Neuronal stem cell (in vitro differentiated cells): ENCODE measurements around the gene SCNN1B.

Experiments
- DNase-seq: peaks from one replicate; pipeline ENCODE4 v3.0.0-alpha.2; 2013; ENCODE audit warnings: low spot score
- H2AFZ ChIP-seq: one replicate; pipeline ENCODE4 v1.6.1; 2013; ENCODE audit warnings: mild to moderate bottlenecking, low read length, inconsistent platforms
- H2AK5ac ChIP-seq: 2 replicates; pipeline ENCODE4 v1.6.1; 2013; ENCODE audit warnings: low read depth, mild to moderate bottlenecking, inconsistent platforms, low read length, moderate library complexity, mixed read lengths
- H2BK120ac ChIP-seq: 2 replicates; pipeline ENCODE4 v1.6.1; 2013; ENCODE audit warnings: low read depth, mild to moderate bottlenecking, inconsistent platforms, low read length, moderate library complexity, mixed read lengths
- H2BK12ac ChIP-seq: one replicate; pipeline ENCODE4 v1.6.1; 2013; ENCODE audit warnings: low read length, inconsistent platforms
- H2BK15ac ChIP-seq: 2 replicates; pipeline ENCODE4 v1.6.1; 2013; ENCODE audit warnings: mild to moderate bottlenecking, low read length, inconsistent platforms, mixed read lengths
- H2BK5ac ChIP-seq: one replicate; pipeline ENCODE4 v1.6.1; 2013; ENCODE audit warnings: inconsistent platforms, mild to moderate bottlenecking, low read length, moderate library complexity
- H3K14ac ChIP-seq: one replicate; pipeline ENCODE4 v1.6.1; 2013; ENCODE audit warnings: low read length, inconsistent platforms
- H3K18ac ChIP-seq: 2 replicates; pipeline ENCODE4 v1.6.1; 2013; ENCODE audit warnings: low read length, inconsistent platforms
- H3K23ac ChIP-seq: 2 replicates; pipeline ENCODE4 v1.6.1; 2013; ENCODE audit warnings: low read depth, mild to moderate bottlenecking, mixed read lengths, low read length, inconsistent platforms; ENCODE audit not compliant: poor library complexity
- H3K27ac ChIP-seq: replicated peaks from 3 replicates; pipeline ENCODE4 v1.5.1; 2013; ENCODE audit warnings: low read length, inconsistent platforms
- H3K27me3 ChIP-seq, 3 experiments: 2 replicates each; pipeline ENCODE4 v1.6.1; 2013; ENCODE audit warnings: low read length in 3 of 3, mild to moderate bottlenecking in 2 of 3, inconsistent platforms in 1 of 3, low read depth in 1 of 3, mixed read lengths in 1 of 3, moderate library complexity in 1 of 3; ENCODE audit not compliant: control insufficient read depth in 3 of 3, insufficient read depth in 3 of 3
- H3K36me3 ChIP-seq, 2 donors: replicated peaks in 1 of 2; 2 replicates each; pipeline ENCODE4 v1.6.1; 2013; ENCODE audit warnings: low read length in 2 of 2; ENCODE audit not compliant: control insufficient read depth in 2 of 2, insufficient read depth in 2 of 2
- H3K4ac ChIP-seq: 2 replicates; pipeline ENCODE4 v1.6.1; 2013; ENCODE audit warnings: inconsistent platforms, mild to moderate bottlenecking, low read length, moderate library complexity
- H3K4me1 ChIP-seq, 2 donors: 1 replicate in 1 of 2; 2 replicates in 1 of 2; pipeline ENCODE4 v1.6.1; 2013; ENCODE audit warnings: low read length in 2 of 2, low read depth in 1 of 2; ENCODE audit not compliant: control insufficient read depth in 2 of 2, insufficient read depth in 1 of 2
- H3K4me2 ChIP-seq: one replicate; pipeline ENCODE4 v1.6.1; 2013; ENCODE audit warnings: mild to moderate bottlenecking, low read length, inconsistent platforms; ENCODE audit not compliant: insufficient read depth, poor library complexity, severe bottlenecking
- H3K4me3 ChIP-seq, 2 donors: 2 replicates each; pipeline ENCODE4 v1.5.1; 2013; ENCODE audit warnings: low read length in 2 of 2, mild to moderate bottlenecking in 2 of 2, inconsistent platforms in 1 of 2, moderate library complexity in 1 of 2
- H3K79me1 ChIP-seq: one replicate; pipeline ENCODE4 v1.6.1; 2013; ENCODE audit warnings: low read depth, mild to moderate bottlenecking, inconsistent platforms, low read length, moderate library complexity
- H3K9ac ChIP-seq: one replicate; pipeline ENCODE4 v1.6.1; 2013; ENCODE audit warnings: mild to moderate bottlenecking, low read depth, low read length, inconsistent platforms; ENCODE audit not compliant: poor library complexity
- H3K9me3 ChIP-seq, 2 donors: replicated peaks in 1 of 2; 2 replicates each; pipeline versions ENCODE3 to v1.6.1; 2013; ENCODE audit warnings: low read length in 2 of 2, mild to moderate bottlenecking in 2 of 2, inconsistent platforms in 1 of 2, low read depth in 1 of 2, mixed read lengths in 1 of 2, moderate library complexity in 1 of 2; ENCODE audit not compliant: control insufficient read depth in 2 of 2, insufficient read depth in 1 of 2
- H4K8ac ChIP-seq: one replicate; pipeline ENCODE4 v1.6.1; 2013; ENCODE audit warnings: low read depth, mild to moderate bottlenecking, inconsistent platforms, low read length, moderate library complexity
- H4K91ac ChIP-seq: one replicate; pipeline ENCODE4 v1.6.1; 2013; ENCODE audit warnings: low read length, low read depth, mild to moderate bottlenecking, inconsistent platforms; ENCODE audit not compliant: poor library complexity
- WGBS, 2 donors: extraction: QIAGEN DNeasy Blood & Tissue Kit; methylation state at CpG; one replicate each; pipeline ENCODE4 v1.1.7; 2013; ENCODE audit warnings: missing lambda C conversion rate in 2 of 2, mixed read lengths in 1 of 2; ENCODE audit not compliant: insufficient read length in 2 of 2, insufficient replicate concordance in 1 of 2; ENCODE audit errors: extremely low coverage in 2 of 2; 5-methylcytosine and 5-hydroxymethylcytosine counted together

The SCNN1B gene

GRCh38 chr16:23293016-23293415 lies 9.1 kb upstream of the SCNN1B start:
- Histone ChIP-seq H3K4me3 (no peak overlapping the region), H3K79me1 (no peaks in the 10 kb centered on the region), H3K14ac (no peak overlapping the region), H3K23ac (no peak overlapping the region), H3K27ac (no peak overlapping the region), H3K9ac (no peak overlapping the region), H4K8ac (no peak overlapping the region), H3K9me3 (no peaks in the 10 kb centered on the region), H3K4ac (no peak overlapping the region), H2AK5ac (no peak overlapping the region), H3K4me2 (no peak overlapping the region), H2BK120ac (no peak overlapping the region), H2BK15ac (no peak overlapping the region), H2BK5ac (no peak overlapping the region), H2BK12ac (no peak overlapping the region), H3K27me3 (no peaks in the 10 kb centered on the region), H3K36me3 (no peaks in the 10 kb centered on the region), H3K18ac (no peak overlapping the region), H4K91ac (no peak overlapping the region), H2AFZ (no peak overlapping the region), H3K4me1 (no peaks in the 10 kb centered on the region)
- no peak for DNase-seq
- WGBS, 2 donors: no CpG with 5 or more reads among the region's 6 CpGs

DNA sequence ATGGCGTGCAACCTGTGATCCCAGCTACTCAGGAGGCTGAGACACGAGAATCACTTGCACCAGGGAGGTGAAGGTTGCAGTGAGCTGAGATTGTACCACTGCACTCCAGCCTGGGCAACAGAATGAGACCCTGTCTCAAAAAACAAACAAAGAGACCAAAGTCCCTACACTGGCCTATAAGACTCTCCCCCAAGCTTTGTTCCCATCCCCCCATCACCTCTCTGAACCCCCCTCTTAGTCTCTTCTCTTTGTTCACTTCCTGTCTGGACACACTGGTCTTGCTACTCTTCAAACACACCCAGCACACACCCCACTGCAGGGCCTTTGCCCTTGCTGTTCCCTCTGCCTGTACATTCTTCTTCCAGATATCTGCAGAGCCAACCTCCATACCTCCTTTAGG lies 7.8 kb upstream of the SCNN1B start:
- no peak overlapping the region for H4K91ac ChIP-seq
- no peak overlapping the region for H2BK5ac ChIP-seq
- no peak overlapping the region for H3K4me3 ChIP-seq
- H2AK5ac ChIP-seq: no peak overlapping the region
- no peak overlapping the region for H3K27ac ChIP-seq
- no peak overlapping the region for H2AFZ ChIP-seq
- no peaks in the 10 kb centered on the region for H3K79me1 ChIP-seq
- no CpG with 5 or more reads among the region's 2 CpGs for WGBS, 2 donors
- no peaks in the 10 kb centered on the region for H3K9me3 ChIP-seq
- no peak for DNase-seq
- H3K4me1 ChIP-seq: no peaks in the 10 kb centered on the region
- H2BK120ac ChIP-seq: no peak overlapping the region
- no peak overlapping the region for H3K4ac ChIP-seq
- H4K8ac ChIP-seq: no peak overlapping the region
- H2BK15ac ChIP-seq: no peak overlapping the region
- H3K18ac ChIP-seq: no peak overlapping the region
- H3K27me3 ChIP-seq: no peaks in the 10 kb centered on the region
- no peak overlapping the region for H3K23ac ChIP-seq
- H3K9ac ChIP-seq: no peak overlapping the region
- no peaks in the 10 kb centered on the region for H3K36me3 ChIP-seq
- H2BK12ac ChIP-seq: no peak overlapping the region
- H3K14ac ChIP-seq: no peak overlapping the region
- no peak overlapping the region for H3K4me2 ChIP-seq

- no peaks in the 10 kb centered on the region for H3K36me3 ChIP-seq
- H2AK5ac ChIP-seq: no peak overlapping the region
- H2BK12ac ChIP-seq: no peak overlapping the region
- no CpG with 5 or more reads among the region's 3 CpGs for WGBS, 2 donors
- H2AFZ ChIP-seq: peak overlapping the region; percentile 91
- no peak overlapping the region for H2BK120ac ChIP-seq
- no peak overlapping the region for H3K18ac ChIP-seq
- H3K4me3 ChIP-seq: no peak overlapping the region
- no peak overlapping the region for H2BK15ac ChIP-seq
- H3K79me1 ChIP-seq: peaks cover 1% of the 10 kb centered on the region
- H4K8ac ChIP-seq: no peak overlapping the region
- H3K27me3 ChIP-seq: peaks cover 5 to 17% (median 6%) of the 10 kb centered on the region in 3 experiments
- no peak overlapping the region for H2BK5ac ChIP-seq
- peaks cover 0 to 3% of the 10 kb centered on the region in 2 donors for H3K4me1 ChIP-seq
- DNase-seq: no peak
- H3K9ac ChIP-seq: no peak overlapping the region
- no peak overlapping the region for H4K91ac ChIP-seq
- H3K27ac ChIP-seq: no peak overlapping the region
- H3K4me2 ChIP-seq: no peak overlapping the region
- no peaks in the 10 kb centered on the region for H3K9me3 ChIP-seq
- H3K4ac ChIP-seq: no peak overlapping the region
- H3K14ac ChIP-seq: no peak overlapping the region
- no peak overlapping the region for H3K23ac ChIP-seq
These were observed 5.1 kb upstream of the SCNN1B start for GRCh38 chr16:23296994-23297393.

DNA sequence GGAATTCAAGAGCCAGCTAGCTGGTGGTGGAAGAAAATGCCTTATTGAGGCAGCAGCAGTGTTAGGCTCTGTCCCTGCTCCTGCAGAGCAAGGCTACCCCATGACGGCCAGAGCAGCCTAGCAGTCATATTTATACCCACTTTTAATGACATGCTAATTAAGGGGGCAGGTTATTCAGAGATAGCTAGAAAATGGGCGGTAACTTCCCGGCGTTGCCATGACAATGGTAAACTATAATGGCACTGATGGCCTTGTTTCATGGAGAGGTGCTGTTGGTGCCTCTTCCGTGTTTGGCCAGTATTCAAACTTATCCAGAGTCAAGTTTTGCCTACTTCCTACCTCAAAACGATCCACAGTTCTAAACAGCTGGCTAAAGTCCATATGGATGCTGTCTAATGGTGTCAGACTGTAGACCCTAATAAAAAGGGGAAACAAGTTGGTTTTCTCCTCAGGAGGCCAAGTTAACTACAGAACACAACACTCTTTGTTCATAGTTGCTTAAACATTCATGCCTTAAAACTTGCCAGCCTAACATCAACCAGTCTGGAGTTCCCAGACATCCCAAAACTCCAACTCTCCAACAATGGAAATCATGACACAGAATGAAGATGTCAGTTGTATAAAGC lies 3.7 kb upstream of the SCNN1B start:
- H3K14ac ChIP-seq: no peak overlapping the region
- no peak for DNase-seq
- H4K8ac ChIP-seq: no peak overlapping the region
- H3K4me2 ChIP-seq: no peak overlapping the region
- H3K18ac ChIP-seq: no peak overlapping the region
- WGBS, 2 donors: no CpG with 5 or more reads among the region's 6 CpGs
- H2BK12ac ChIP-seq: no peak overlapping the region
- H3K4me3 ChIP-seq: no peak overlapping the region
- H2BK120ac ChIP-seq: no peak overlapping the region
- no peak overlapping the region for H2BK15ac ChIP-seq
- no peak overlapping the region for H3K4ac ChIP-seq
- H2AK5ac ChIP-seq: no peak overlapping the region
- no peak overlapping the region for H2AFZ ChIP-seq
- H3K23ac ChIP-seq: no peak overlapping the region
- H3K4me1 ChIP-seq: peaks cover 0 to 7% of the 10 kb centered on the region in 2 donors
- peaks cover 12 to 31% (median 20%) of the 10 kb centered on the region in 3 experiments for H3K27me3 ChIP-seq
- H3K36me3 ChIP-seq: no peaks in the 10 kb centered on the region
- no peak overlapping the region for H2BK5ac ChIP-seq
- H3K9ac ChIP-seq: no peak overlapping the region
- H3K9me3 ChIP-seq: no peaks in the 10 kb centered on the region
- H4K91ac ChIP-seq: no peak overlapping the region
- no peak overlapping the region for H3K27ac ChIP-seq
- H3K79me1 ChIP-seq: peaks cover 1% of the 10 kb centered on the region
